HG03108 (cell line): Measurements from ENCODE around the gene UFSP1.

Experiments
- ATAC-seq: cut with Tn5 transposase; IDR thresholded peaks from one replicate; pipeline ENCODE4 v1.9.1; 2021; ENCODE audit warnings: moderate library complexity; ENCODE audit not compliant: unreplicated experiment

The UFSP1 gene

GRCh38 chr7:100895956-100896731, 6.6 kb upstream of the UFSP1 start:
- no peak for ATAC-seq

- no peak for ATAC-seq
Measured at GRCh38 chr7:100895701-100895955, 6.1 kb upstream of the UFSP1 start, which contains the start of gene ACHE. TSS of gene ACHE (minus strand) at chr7:100895888. CDS start at chr7:100894232, 1,656 bp downstream.

- no peak for ATAC-seq
Measured at GRCh38 chr7:100894860-100895700, 5.6 kb upstream of the UFSP1 start.

- ATAC-seq = no peak
Measured at GRCh38 chr7:100893910-100894721, 4.6 kb upstream of the UFSP1 start.

GRCh38 chr7:100893318-100893895, 3.9 kb upstream of the UFSP1 start:
- ATAC-seq = no peak

GRCh38 chr7:100892364-100893317, 3.1 kb upstream of the UFSP1 start:
- no peak for ATAC-seq

GRCh38 chr7:100891568-100892247, 2.2 kb upstream of the UFSP1 start:
- no peak for ATAC-seq

- ATAC-seq = no peak
Measured at GRCh38 chr7:100890653-100891567, 1.4 kb upstream of the UFSP1 start.

GRCh38 chr7:100888291-100888987, 1.1 kb downstream of the UFSP1 start:
- ATAC-seq = no peak

GRCh38 chr7:100887516-100888290, 1.8 kb downstream of the UFSP1 start:
- peak; percentile 31 for ATAC-seq

- ATAC-seq = no peak
Measured at GRCh38 chr7:100886936-100887515, 2.5 kb downstream of the UFSP1 start.

- ATAC-seq = no peak
Measured at GRCh38 chr7:100886142-100886935, 3.2 kb downstream of the UFSP1 start.

GRCh38 chr7:100885440-100886141, 3.9 kb downstream of the UFSP1 start:
- no peak for ATAC-seq

- no peak for ATAC-seq
Measured at GRCh38 chr7:100884736-100885439, 4.6 kb downstream of the UFSP1 start.
